ENCODE results near the gene EXOC3L4.

- TF ChIP-seq CTCF (IDR thresholded peaks at IDR 0.05) (no peak), POLR2AphosphoS5 (IDR thresholded peaks at IDR 0.05) (no peak), POLR2A (IDR thresholded peaks at IDR 0.05) (no peak)
These were observed 21.7 kb upstream of the EXOC3L4 start for GRCh38 chr14:103072595-103073366.

All from prostate gland (tissue), 2 donors.